A673 (cell line): Measurements from ENCODE around the gene CTNNA1. TPM values are rescaled to one million over a fixed set of nuclear protein-coding genes. Genes with fewer than 3 reads are reported as not detected.

Experiments used
- BruUV-seq: library from RNA; stranded (reverse); fragments of 400-500 nt; replicated peaks from 2 replicates; lab custom pipeline; 2021; lab: Mats Ljungman, UMichigan
- CTCF ChIA-PET: fragments of 300-600 bp; sonication (Branson Sonifier 250); formaldehyde crosslinking; loops from one replicate; lab custom pipeline; 2022; ENCODE audit warnings: antibody characterized with exemption; lab: Charles Lee
- POLR2A ChIA-PET: fragments of 300-600 bp; sonication (Branson Sonifier 250); formaldehyde crosslinking; loops from one replicate; lab custom pipeline; 2022; ENCODE audit warnings: antibody characterized with exemption; ENCODE audit not compliant: low non-redundant PET; lab: Charles Lee
- DNase-seq: peaks from one replicate; pipeline ENCODE4 v3.0.0-alpha.2; 2015; ENCODE audit warnings: low spot score
- H3K27ac ChIP-seq: fragments of 200-600 bp; sonication (generic); 2 replicates; pipeline ENCODE4 v1.5.1; 2016; ENCODE audit warnings: mixed run types, low read depth, mild to moderate bottlenecking, mixed read lengths, antibody characterized with exemption, low read length; ENCODE audit not compliant: poor library complexity, severe bottlenecking
- H3K27me3 ChIP-seq: fragments of 200-600 bp; sonication (generic); replicated peaks from 2 replicates; pipeline ENCODE4 v1.6.1; 2017; ENCODE audit warnings: mixed run types, low read depth, mild to moderate bottlenecking, mixed read lengths, antibody characterized with exemption, low read length; ENCODE audit not compliant: insufficient read depth, poor library complexity
- H3K36me3 ChIP-seq: fragments of 200-600 bp; sonication (generic); 2 replicates; pipeline ENCODE4 v1.6.1; 2016; ENCODE audit warnings: mixed run types, mild to moderate bottlenecking, mixed read lengths, antibody characterized with exemption, low read length; ENCODE audit not compliant: insufficient read depth, poor library complexity, severe bottlenecking
- H3K4me1 ChIP-seq: fragments of 200-600 bp; sonication (generic); 2 replicates; pipeline ENCODE4 v1.6.1; 2017; ENCODE audit warnings: mixed run types, mild to moderate bottlenecking, mixed read lengths, antibody characterized with exemption, low read length; ENCODE audit not compliant: insufficient read depth, poor library complexity, severe bottlenecking
- H3K4me3 ChIP-seq: fragments of 200-600 bp; sonication (generic); 2 replicates; pipeline ENCODE4 v1.5.1; 2016; ENCODE audit warnings: low read depth, mixed run types, mild to moderate bottlenecking, mixed read lengths, low read length; ENCODE audit not compliant: poor library complexity, severe bottlenecking
- H3K9me3 ChIP-seq: fragments of 200-600 bp; sonication (generic); 2 replicates; pipeline ENCODE4 v1.6.1; 2016; ENCODE audit warnings: mixed run types, low read depth, mild to moderate bottlenecking, mixed read lengths, antibody characterized with exemption, low read length; ENCODE audit not compliant: poor library complexity, severe bottlenecking
- CTCF ChIP-seq: fragments of 300-800, 200-600 bp; sonication (generic); conservative IDR thresholded peaks from 2 replicates; pipeline ENCODE4 v1.5.1; 2017; ENCODE audit warnings: low read depth, mild to moderate bottlenecking, antibody characterized with exemption, low read length, moderate library complexity, mixed read lengths
- EZH2 ChIP-seq: fragments of 200-600 bp; sonication (generic); IDR thresholded peaks from 2 replicates; pipeline ENCODE4 v1.6.1; 2017; ENCODE audit warnings: borderline replicate concordance, low read depth, mild to moderate bottlenecking, mixed read lengths, antibody characterized with exemption, low read length; ENCODE audit not compliant: poor library complexity, severe bottlenecking
- intact Hi-C: fragments of 100-400 bp; cut with micrococcal nuclease; formaldehyde crosslinking; loops from one replicate; pipeline ENCODE4 v1.10.0; 2022; ENCODE audit not compliant: unreplicated experiment
- total RNA-seq: library from RNA; stranded (reverse); gene quantifications from 2 replicates; pipeline ENCODE4 v1.2.3, GENCODE V29; 2021

CTNNA1 gene
- total RNA-seq, 1 experiment from 2014 or later, result 249 TPM

DNA sequence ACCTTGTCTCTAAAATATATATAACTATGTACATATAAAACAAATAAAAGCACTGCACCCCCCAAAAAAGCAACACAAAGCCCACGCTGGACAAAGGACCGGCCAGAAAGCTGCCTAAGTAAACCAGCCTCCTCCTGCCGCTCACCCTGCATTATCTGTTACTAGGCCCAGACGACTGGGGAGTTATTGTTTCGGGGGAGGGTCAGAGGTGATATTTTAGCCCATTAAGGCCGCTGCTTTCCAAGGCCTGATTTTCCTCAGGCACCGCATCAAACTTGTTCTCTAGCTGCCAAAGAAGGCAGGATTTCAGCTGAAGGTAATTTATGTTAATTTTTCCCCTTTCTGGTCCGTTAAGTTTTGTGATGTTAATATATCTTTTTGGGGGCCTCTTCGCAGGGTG lies 44.0 kb upstream of the CTNNA1 start:
- CTCF ChIA-PET, result no interaction called here
- BruUV-seq, result no TSS peak

GRCh38 chr5:138711087-138711486 lies 42.1 kb upstream of the CTNNA1 start:
- Histone ChIP-seq H3K4me3 (no peak overlapping the region), H3K4me1 (no peaks in the 10 kb centered on the region), H3K27ac (no peak overlapping the region), H3K27me3 (no peaks in the 10 kb centered on the region), H3K36me3 (no peaks in the 10 kb centered on the region), H3K9me3 (no peaks in the 10 kb centered on the region)
- TF ChIP-seq EZH2 (no peak), CTCF (no peak)
- DNase-seq, result no peak
- intact Hi-C loops, result no loop called here
- ChIA-PET POLR2A (no interaction called here), CTCF (no interaction called here)
- BruUV-seq, result no TSS peak

More for the DNA sequence above, 44.0 kb upstream of the CTNNA1 start:
- intact Hi-C loops, result no loop called here
- TF ChIP-seq CTCF (no peak), EZH2 (no peak)
- no peaks in the 10 kb centered on the region for H3K27me3 ChIP-seq
- no peaks in the 10 kb centered on the region for H3K4me1 ChIP-seq
- no peak overlapping the region for H3K27ac ChIP-seq
- no peak for DNase-seq
- H3K9me3 ChIP-seq, result no peaks in the 10 kb centered on the region
- no peaks in the 10 kb centered on the region for H3K36me3 ChIP-seq
- POLR2A ChIA-PET, result no interaction called here
- H3K4me3 ChIP-seq, result no peak overlapping the region

DNA sequence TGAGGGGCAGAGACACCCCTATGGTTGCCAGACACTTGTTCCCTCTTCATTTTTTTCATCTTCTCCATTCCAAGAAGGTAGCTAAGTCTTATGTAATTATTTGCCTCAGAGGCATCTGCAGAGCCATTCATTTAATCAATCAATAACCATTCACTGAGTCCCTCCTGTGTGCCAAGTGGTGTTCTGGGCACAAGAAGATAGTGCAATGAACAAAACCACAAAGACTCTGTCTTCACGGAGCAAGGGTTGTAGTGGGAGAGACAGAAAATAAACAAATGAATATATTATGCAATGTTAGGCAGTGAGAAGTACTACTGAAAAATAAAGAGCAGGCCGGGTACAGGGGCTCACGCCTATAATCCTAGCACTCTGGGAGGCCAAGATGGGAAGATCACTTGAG lies 41.4 kb upstream of the CTNNA1 start:
- Histone ChIP-seq H3K4me3 (no peak overlapping the region), H3K27me3 (no peaks in the 10 kb centered on the region), H3K9me3 (no peaks in the 10 kb centered on the region), H3K4me1 (no peaks in the 10 kb centered on the region), H3K36me3 (no peaks in the 10 kb centered on the region), H3K27ac (no peak overlapping the region)
- intact Hi-C loops, result no loop called here
- BruUV-seq, result no TSS peak
- ChIA-PET CTCF (no interaction called here), POLR2A (no interaction called here)
- TF ChIP-seq EZH2 (no peak), CTCF (no peak)
- DNase-seq, result no peak
